ENCODE results near the gene CA9.

CA9 gene

DNA sequence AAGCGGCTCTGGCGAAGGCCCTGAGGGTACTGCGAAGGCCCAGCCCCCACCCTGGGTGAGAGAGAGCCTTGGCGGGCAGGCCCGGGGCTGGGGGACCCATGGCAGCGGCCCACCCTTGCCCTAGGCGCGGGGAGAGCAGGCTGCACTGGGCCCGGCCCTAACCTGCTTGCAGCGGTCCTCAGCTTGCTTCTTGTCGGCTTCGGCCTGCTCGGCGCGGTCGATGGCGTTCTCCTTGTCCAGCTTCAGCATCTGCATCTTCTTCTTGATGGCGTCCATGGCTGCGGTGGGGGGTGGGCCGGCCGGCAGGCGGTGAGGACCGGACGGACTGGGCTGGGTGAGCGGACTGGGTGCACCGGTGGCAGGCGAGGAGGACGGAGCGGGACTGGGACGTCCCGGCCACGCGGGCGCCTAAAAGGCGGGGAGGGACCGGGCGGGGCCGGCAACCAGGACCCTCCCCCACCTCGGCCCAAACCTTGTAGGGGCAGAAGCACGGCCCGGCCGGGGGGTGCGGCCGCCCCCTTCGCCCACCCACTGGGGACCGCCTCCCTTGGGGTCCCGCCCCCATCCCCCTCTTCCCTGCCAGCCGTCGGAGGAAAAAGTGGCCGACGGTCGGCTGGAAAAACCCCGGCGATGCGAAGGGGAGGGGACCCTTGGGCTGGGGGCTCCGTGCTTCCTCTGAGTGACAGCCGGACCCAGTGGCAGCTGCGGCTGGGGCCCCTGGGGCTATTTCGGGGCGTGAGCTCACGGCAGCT is 16.0 kb downstream of the CA9 start, which contains the start of gene TPM2:
Gene TPM2 (minus strand): TSS at position 384 of the 752 bp plus-strand sequence. CDS start 108 bp downstream, at position 276.
- H2AFZ ChIP-seq (ENCODE audit: low read length) = peak within 1 kb of the TSS; percentile 98
- H3K4me1 ChIP-seq (ENCODE audit: insufficient read depth, low read length, poor library complexity, severe bottlenecking) = peaks cover 8% of the 10 kb centered on the region
- peak within 1 kb of the TSS; percentile 91 for H3K9ac ChIP-seq (ENCODE audit: low read depth, low read length, poor library complexity, severe bottlenecking)
- peak within 1 kb of the TSS; percentile 88 for H3K4me3 ChIP-seq (ENCODE audit: low read length, poor library complexity, severe bottlenecking)
- TF ChIP-seq, protein P1, sequence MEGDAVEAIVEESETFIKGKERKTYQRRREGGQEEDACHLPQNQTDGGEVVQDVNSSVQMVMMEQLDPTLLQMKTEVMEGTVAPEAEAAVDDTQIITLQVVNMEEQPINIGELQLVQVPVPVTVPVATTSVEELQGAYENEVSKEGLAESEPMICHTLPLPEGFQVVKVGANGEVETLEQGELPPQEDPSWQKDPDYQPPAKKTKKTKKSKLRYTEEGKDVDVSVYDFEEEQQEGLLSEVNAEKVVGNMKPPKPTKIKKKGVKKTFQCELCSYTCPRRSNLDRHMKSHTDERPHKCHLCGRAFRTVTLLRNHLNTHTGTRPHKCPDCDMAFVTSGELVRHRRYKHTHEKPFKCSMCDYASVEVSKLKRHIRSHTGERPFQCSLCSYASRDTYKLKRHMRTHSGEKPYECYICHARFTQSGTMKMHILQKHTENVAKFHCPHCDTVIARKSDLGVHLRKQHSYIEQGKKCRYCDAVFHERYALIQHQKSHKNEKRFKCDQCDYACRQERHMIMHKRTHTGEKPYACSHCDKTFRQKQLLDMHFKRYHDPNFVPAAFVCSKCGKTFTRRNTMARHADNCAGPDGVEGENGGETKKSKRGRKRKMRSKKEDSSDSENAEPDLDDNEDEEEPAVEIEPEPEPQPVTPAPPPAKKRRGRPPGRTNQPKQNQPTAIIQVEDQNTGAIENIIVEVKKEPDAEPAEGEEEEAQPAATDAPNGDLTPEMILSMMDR (conservative IDR thresholded peaks at IDR 0.05; ENCODE audit: low read length) = no peak
- TF ChIP-seq EZH2phosphoT487 (IDR thresholded peaks at IDR 0.05; ENCODE audit: borderline replicate concordance) = no peak
- H3F3A ChIP-seq (ENCODE audit: low read depth) = no peaks in the 10 kb centered on the region
- no peaks in the 10 kb centered on the region for H3K79me2 ChIP-seq (ENCODE audit: insufficient read depth, low read length)
- H3K9me2 ChIP-seq (replicated peaks; ENCODE audit: low read depth, low read length) = no peaks in the 10 kb centered on the region
- no peaks in the 10 kb centered on the region for H3K9me3 ChIP-seq (ENCODE audit: insufficient read depth, low read depth, low read length)
- H4K20me1 ChIP-seq (ENCODE audit: insufficient read depth, low read length, poor library complexity, severe bottlenecking) = no peaks in the 10 kb centered on the region
- H3K4me2 ChIP-seq (ENCODE audit: low read depth, low read length, poor library complexity, severe bottlenecking) = peak within 1 kb of the TSS; percentile 63
- H3K27me3 ChIP-seq (ENCODE audit: insufficient read depth, low read length, poor library complexity, severe bottlenecking) = no peaks in the 10 kb centered on the region
- no peaks in the 10 kb centered on the region for H3K36me3 ChIP-seq (ENCODE audit: insufficient read depth, low read length)

GRCh38 chr9:35690294-35690613 is 16.5 kb downstream of the CA9 start:
- peak overlapping the region; percentile 98; the same call in 1 of the 2 replicates for H2AFZ ChIP-seq (ENCODE audit: low read length)
- H3K9me3 ChIP-seq (ENCODE audit: insufficient read depth, low read depth, low read length) = no peaks in the 10 kb centered on the region

GRCh38 chr9:35690614-35691333 is 17.0 kb downstream of the CA9 start:
- H4K20me1 ChIP-seq (ENCODE audit: insufficient read depth, low read length, poor library complexity, severe bottlenecking) = no peaks in the 10 kb centered on the region
- peaks cover 8% of the 10 kb centered on the region for H3K4me1 ChIP-seq (ENCODE audit: insufficient read depth, low read length, poor library complexity, severe bottlenecking)
- H3K9me2 ChIP-seq (replicated peaks; ENCODE audit: low read depth, low read length) = no peaks in the 10 kb centered on the region
- H3K36me3 ChIP-seq (ENCODE audit: insufficient read depth, low read length) = peaks cover 1% of the 10 kb centered on the region; the same call in 1 of the 2 replicates
- peak overlapping the region; percentile 88 for H3K4me3 ChIP-seq (ENCODE audit: low read length, poor library complexity, severe bottlenecking)
- no peaks in the 10 kb centered on the region for H3K27me3 ChIP-seq (ENCODE audit: insufficient read depth, low read length, poor library complexity, severe bottlenecking)
- peak overlapping the region; percentile 63 for H3K4me2 ChIP-seq (ENCODE audit: low read depth, low read length, poor library complexity, severe bottlenecking)
- peak overlapping the region; percentile 98 for H2AFZ ChIP-seq (ENCODE audit: low read length)
- no peaks in the 10 kb centered on the region for H3K9me3 ChIP-seq (ENCODE audit: insufficient read depth, low read depth, low read length)
- H3K9ac ChIP-seq (ENCODE audit: low read depth, low read length, poor library complexity, severe bottlenecking) = peak overlapping the region; percentile 91
- no peaks in the 10 kb centered on the region for H3F3A ChIP-seq (ENCODE audit: low read depth)
- TF ChIP-seq EZH2phosphoT487 (IDR thresholded peaks at IDR 0.05; ENCODE audit: borderline replicate concordance) = no peak
- H3K79me2 ChIP-seq (ENCODE audit: insufficient read depth, low read length) = no peaks in the 10 kb centered on the region

More at GRCh38 chr9:35690294-35690613, 16.5 kb downstream of the CA9 start:
- peak overlapping the region; percentile 88 for H3K4me3 ChIP-seq (ENCODE audit: low read length, poor library complexity, severe bottlenecking)
- no peaks in the 10 kb centered on the region for H3K79me2 ChIP-seq (ENCODE audit: insufficient read depth, low read length)
- peak overlapping the region; percentile 63 for H3K4me2 ChIP-seq (ENCODE audit: low read depth, low read length, poor library complexity, severe bottlenecking)
- no peaks in the 10 kb centered on the region for H3K36me3 ChIP-seq (ENCODE audit: insufficient read depth, low read length)
- no peaks in the 10 kb centered on the region for H3K27me3 ChIP-seq (ENCODE audit: insufficient read depth, low read length, poor library complexity, severe bottlenecking)
- H4K20me1 ChIP-seq (ENCODE audit: insufficient read depth, low read length, poor library complexity, severe bottlenecking) = no peaks in the 10 kb centered on the region
- peak overlapping the region; percentile 91 for H3K9ac ChIP-seq (ENCODE audit: low read depth, low read length, poor library complexity, severe bottlenecking)
- no peaks in the 10 kb centered on the region for H3K9me2 ChIP-seq (replicated peaks; ENCODE audit: low read depth, low read length)
- H3K4me1 ChIP-seq (ENCODE audit: insufficient read depth, low read length, poor library complexity, severe bottlenecking) = peaks cover 8% of the 10 kb centered on the region
- no peak for TF ChIP-seq EZH2phosphoT487 (IDR thresholded peaks at IDR 0.05; ENCODE audit: borderline replicate concordance)
- TF ChIP-seq, protein P1 (conservative IDR thresholded peaks at IDR 0.05; ENCODE audit: low read length) = no peak
- no peaks in the 10 kb centered on the region for H3F3A ChIP-seq (ENCODE audit: low read depth)
